Lower lobe of right lung (tissue), 2 donors: ENCODE measurements around the gene MREG. TPM values are rescaled to one million over a fixed set of nuclear protein-coding genes. Genes with fewer than 3 reads are reported as not detected.
"Not testable (repeated sequence)": the region's sequence is repeated elsewhere in the genome, so short reads cannot be mapped to it uniquely, and the experiment has no call there.

Source experiments
- ATAC-seq, 2 donors: fragments of 200-7000 bp; cut with Tn5 transposase; one replicate each; pipeline ENCODE4 v1.9.1; 2020 to 2022; ENCODE audit warnings: mild to moderate bottlenecking in 2 of 2, moderate library complexity in 2 of 2
- DNase-seq: peaks from one replicate; pipeline ENCODE4 v3.0.0-alpha.2; 2020
- H3K27ac ChIP-seq: fragments of 200-600 bp; one replicate; pipeline ENCODE4 v1.8.0; 2022
- H3K27me3 ChIP-seq: fragments of 200-600 bp; one replicate; pipeline ENCODE4 v1.8.0; 2022; ENCODE audit warnings: low read depth
- H3K36me3 ChIP-seq: fragments of 200-600 bp; one replicate; pipeline ENCODE4 v1.8.0; 2022; ENCODE audit warnings: mild to moderate bottlenecking
- H3K4me1 ChIP-seq: fragments of 200-600 bp; one replicate; pipeline ENCODE4 v1.8.0; 2022
- H3K4me3 ChIP-seq: fragments of 200-600 bp; one replicate; pipeline ENCODE4 v1.8.0; 2022; ENCODE audit warnings: mild to moderate bottlenecking
- H3K9me3 ChIP-seq: fragments of 200-600 bp; one replicate; pipeline ENCODE4 v1.8.0; 2022
- CTCF ChIP-seq: fragments of 200-600 bp; IDR thresholded peaks from one replicate; pipeline ENCODE4 v1.8.0; 2022; ENCODE audit warnings: antibody characterized with exemption, mild to moderate bottlenecking
- intact Hi-C: fragments of 100-400 bp; cut with DNase I; formaldehyde crosslinking; loops from one replicate; pipeline ENCODE4 v1.11.0; 2022
- total RNA-seq: library from RNA; stranded (reverse); fragmentation: NEBNext Ultra II Directional; extraction: Animal tissue kit (Norgen Biotek cat#: 25700); gene quantifications from one replicate; pipeline ENCODE4 v1.2.1, GENCODE V29; 2021
- donor health status: DM: no; HTN: yes; CAD: no; lungs with severe emphysema.

Gene MREG
- total RNA-seq, 1 donor from 2014 or later: 12.7 TPM

GRCh38 chr2:215931256-215931903 lies 82.0 kb downstream of the MREG start:
- TF ChIP-seq CTCF: peak; percentile 94
- no peak for DNase-seq
- intact Hi-C loops: no loop called here
- ATAC-seq: peak; percentile 82 to 92
- Histone ChIP-seq H3K9me3 (no peaks in the 10 kb centered on the region), H3K4me3 (peak overlapping the region; percentile 24), H3K27me3 (no peaks in the 10 kb centered on the region), H3K4me1 (peaks cover 10% of the 10 kb centered on the region), H3K27ac (no peak overlapping the region), H3K36me3 (no peaks in the 10 kb centered on the region)

GRCh38 chr2:215930505-215931253 lies 82.7 kb downstream of the MREG start:
- ATAC-seq: peak in 1 of 2 donors; percentile 79

GRCh38 chr2:215929602-215930335 lies 83.6 kb downstream of the MREG start:
- intact Hi-C loops: loop anchor here (10.0 kb wide), 1 partner anchor 475 kb away; no protein-coding TSS in a partner anchor
- Histone ChIP-seq H3K27ac (peak overlapping the region; percentile 24), H3K4me1 (peaks cover 10% of the 10 kb centered on the region), H3K9me3 (no peaks in the 10 kb centered on the region), H3K36me3 (no peaks in the 10 kb centered on the region), H3K4me3 (no peak overlapping the region), H3K27me3 (no peaks in the 10 kb centered on the region)
- TF ChIP-seq CTCF: no peak
- peak; percentile 32 to 42 for ATAC-seq
- no peak for DNase-seq

More at GRCh38 chr2:215930505-215931253, 82.7 kb downstream of the MREG start:
- no peak for DNase-seq
- Histone ChIP-seq H3K4me3 (peak overlapping the region; percentile 24), H3K27me3 (no peaks in the 10 kb centered on the region), H3K9me3 (no peaks in the 10 kb centered on the region), H3K36me3 (no peaks in the 10 kb centered on the region), H3K27ac (peak overlapping the region; percentile 24), H3K4me1 (peaks cover 10% of the 10 kb centered on the region)
- no peak for TF ChIP-seq CTCF
- intact Hi-C loops: no loop called here

GRCh38 chr2:215928086-215928485 lies 85.3 kb downstream of the MREG start:
- Histone ChIP-seq H3K4me1 (peaks cover 10% of the 10 kb centered on the region), H3K4me3 (no peak overlapping the region), H3K9me3 (no peaks in the 10 kb centered on the region), H3K36me3 (no peaks in the 10 kb centered on the region), H3K27me3 (no peaks in the 10 kb centered on the region), H3K27ac (no peak overlapping the region)
- DNase-seq (no peak), ATAC-seq (no peak)
- no peak for TF ChIP-seq CTCF
- intact Hi-C loops: loop anchor here (10.0 kb wide), 1 partner anchor 473 kb away; no protein-coding TSS in a partner anchor

- H3K36me3 ChIP-seq, H3K9me3 ChIP-seq, H3K27me3 ChIP-seq, H3K27ac ChIP-seq, H3K4me3 ChIP-seq, ATAC-seq, H3K4me1 ChIP-seq, DNase-seq: not testable (repeated sequence)
- intact Hi-C loops: loop anchor here (10.0 kb wide), 1 partner anchor 472 kb away; no protein-coding TSS in a partner anchor
Measured at GRCh38 chr2:215926992-215927391, 86.4 kb downstream of the MREG start.
